ENCODE measurements around the gene NDUFAF7. TPM values are rescaled to one million over a fixed set of nuclear protein-coding genes. Genes with fewer than 3 reads are reported as not detected.
"Not testable (repeated sequence)": the region's sequence is repeated elsewhere in the genome, so short reads cannot be mapped to it uniquely, and the experiment has no call there.

Gene NDUFAF7
- total RNA-seq, 2 experiments from 2014 or later, result 17.9 to 21.7 TPM

DNA sequence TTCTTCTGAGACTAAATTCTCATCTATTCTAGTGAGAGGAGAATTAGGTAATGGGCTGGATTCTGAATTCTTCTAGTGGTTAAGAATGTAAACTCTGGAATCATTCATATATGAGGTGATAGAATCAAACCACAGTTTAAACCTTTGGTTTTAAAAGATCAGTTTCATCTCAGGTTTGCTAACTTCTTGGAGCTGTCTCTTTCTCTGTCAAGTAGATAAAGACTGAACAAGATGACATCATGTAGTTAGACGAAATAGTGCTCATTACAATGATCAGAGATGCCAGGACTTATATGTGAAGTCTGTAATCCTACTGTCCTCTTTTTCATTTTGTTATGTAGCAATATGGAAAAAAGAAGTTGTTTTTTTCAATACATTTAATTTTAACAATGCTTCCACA lies 30.2 kb upstream of the NDUFAF7 start:
- peaks cover 44% of the 10 kb centered on the region for H3K4me1 Mint-ChIP-seq
- no peak overlapping the region for H3K4me3 Mint-ChIP-seq
- H3K9me3 Mint-ChIP-seq, result peaks cover 12% of the 10 kb centered on the region
- no peak overlapping the region for H3K27ac Mint-ChIP-seq
- ChIA-PET CTCF (interaction anchor here (0.6 to 1.4 kb wide), 4 partner anchors 19 to 155 kb away, joined by 3 to 7 read pairs (median 3); partner anchors contain the start of genes CEBPZ and NDUFAF7), POLR2A (interaction anchor here (0.6 kb wide), 1 partner anchor 726 kb away, joined by 3 read pairs; no protein-coding TSS in a partner anchor)
- H3K36me3 Mint-ChIP-seq (ENCODE audit: low read depth), result peaks cover 70% of the 10 kb centered on the region
- no peak for DNase-seq
- H3K27me3 Mint-ChIP-seq, result no peaks in the 10 kb centered on the region

DNA sequence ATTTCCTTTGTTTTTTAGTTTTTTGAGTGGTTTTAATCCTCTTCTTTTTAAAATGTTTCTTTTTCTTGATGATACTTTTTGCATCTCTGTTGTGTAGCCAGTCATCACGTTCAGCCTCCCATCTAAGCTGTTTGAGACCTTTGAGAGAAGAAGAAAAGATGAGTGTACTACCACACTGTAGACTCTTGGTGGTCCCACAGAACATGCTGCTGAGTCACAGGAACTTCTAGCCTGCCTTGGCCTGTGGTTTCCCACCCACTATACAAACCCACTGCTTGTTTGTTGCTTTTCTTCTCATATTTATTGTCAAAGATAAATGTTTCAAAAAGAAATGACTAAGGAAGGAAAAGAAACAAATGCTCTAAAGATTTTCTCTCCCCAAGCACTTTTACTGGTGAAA lies 29.7 kb upstream of the NDUFAF7 start:
- peaks cover 44% of the 10 kb centered on the region for H3K4me1 Mint-ChIP-seq
- no peak overlapping the region for H3K27ac Mint-ChIP-seq
- POLR2A ChIA-PET, result interaction anchor here (0.6 kb wide), 1 partner anchor 726 kb away, joined by 3 read pairs; no protein-coding TSS in a partner anchor
- H3K9me3 Mint-ChIP-seq, result peaks cover 15% of the 10 kb centered on the region
- H3K4me3 Mint-ChIP-seq, result no peak overlapping the region
- DNase-seq, result no peak
- peaks cover 73% of the 10 kb centered on the region for H3K36me3 Mint-ChIP-seq (ENCODE audit: low read depth)
- no peaks in the 10 kb centered on the region for H3K27me3 Mint-ChIP-seq
- CTCF ChIA-PET, result interaction anchor here (0.8 to 0.9 kb wide), 2 partner anchors 19 to 30 kb away, joined by 3 read pairs; partner anchors contain the start of genes CEBPZ and NDUFAF7

DNA sequence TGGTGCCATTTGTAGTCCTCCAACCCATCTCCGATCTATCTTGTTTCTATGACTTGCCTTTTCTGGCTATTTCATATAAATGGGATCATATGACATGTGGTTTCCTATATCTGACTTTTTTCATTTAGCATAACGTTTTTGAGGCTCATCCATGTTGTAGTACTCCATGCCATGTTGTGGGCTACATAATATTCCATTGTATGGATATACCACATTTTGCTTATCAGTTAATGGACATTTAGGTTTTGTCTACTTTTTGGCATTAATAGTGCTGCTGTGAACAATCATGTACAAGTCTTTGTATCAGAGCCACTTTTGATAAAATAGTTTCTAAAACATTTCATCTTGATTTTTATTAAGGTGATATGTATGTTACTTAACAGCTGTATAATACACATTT lies 27.8 kb upstream of the NDUFAF7 start:
- peaks cover 85% of the 10 kb centered on the region for H3K36me3 Mint-ChIP-seq (ENCODE audit: low read depth)

DNA sequence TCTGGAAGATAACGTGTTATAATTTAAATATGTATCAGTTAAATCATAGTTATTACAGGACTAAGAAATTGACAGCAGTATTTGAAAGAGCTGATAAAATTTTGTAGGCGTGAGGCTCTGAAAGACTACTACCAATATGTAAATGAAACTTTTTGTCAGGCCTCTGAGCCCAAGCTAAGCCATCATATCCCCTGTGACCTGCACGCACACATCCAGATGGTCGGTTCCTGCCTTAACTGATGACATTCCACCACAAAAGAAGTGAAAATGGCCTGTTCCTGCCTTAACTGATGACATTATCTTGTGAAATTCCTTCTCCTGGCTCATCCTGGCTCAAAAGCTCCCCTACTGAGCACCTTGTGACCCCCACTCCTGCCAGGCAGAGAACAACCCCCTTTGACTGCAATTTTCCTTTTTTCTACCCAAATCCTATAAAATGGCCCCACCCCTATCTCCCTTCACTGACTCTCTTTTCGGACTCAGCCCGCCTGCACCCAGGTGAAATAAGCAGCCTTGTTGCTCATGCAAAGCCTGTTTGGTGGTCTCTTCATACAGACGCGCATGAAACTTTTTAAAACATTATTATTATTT lies 26.3 kb upstream of the NDUFAF7 start:
- H3K4me3 Mint-ChIP-seq, H3K27me3 Mint-ChIP-seq, POLR2A ChIA-PET, DNase-seq, CTCF ChIA-PET, H3K27ac Mint-ChIP-seq: not testable (repeated sequence)
- Mint-ChIP-seq H3K36me3 (ENCODE audit: low read depth) (peaks cover 90% of the 10 kb centered on the region), H3K4me1 (peaks cover 30% of the 10 kb centered on the region), H3K9me3 (peaks cover 43% of the 10 kb centered on the region)

More for the DNA sequence above, 27.8 kb upstream of the NDUFAF7 start:
- DNase-seq, result no peak
- ChIA-PET CTCF (no interaction called here), POLR2A (no interaction called here)
- H3K27me3 Mint-ChIP-seq, result no peaks in the 10 kb centered on the region
- no peak overlapping the region for H3K4me3 Mint-ChIP-seq
- peaks cover 41% of the 10 kb centered on the region for H3K4me1 Mint-ChIP-seq
- H3K27ac Mint-ChIP-seq, result no peak overlapping the region
- H3K9me3 Mint-ChIP-seq, result peaks cover 34% of the 10 kb centered on the region

DNA sequence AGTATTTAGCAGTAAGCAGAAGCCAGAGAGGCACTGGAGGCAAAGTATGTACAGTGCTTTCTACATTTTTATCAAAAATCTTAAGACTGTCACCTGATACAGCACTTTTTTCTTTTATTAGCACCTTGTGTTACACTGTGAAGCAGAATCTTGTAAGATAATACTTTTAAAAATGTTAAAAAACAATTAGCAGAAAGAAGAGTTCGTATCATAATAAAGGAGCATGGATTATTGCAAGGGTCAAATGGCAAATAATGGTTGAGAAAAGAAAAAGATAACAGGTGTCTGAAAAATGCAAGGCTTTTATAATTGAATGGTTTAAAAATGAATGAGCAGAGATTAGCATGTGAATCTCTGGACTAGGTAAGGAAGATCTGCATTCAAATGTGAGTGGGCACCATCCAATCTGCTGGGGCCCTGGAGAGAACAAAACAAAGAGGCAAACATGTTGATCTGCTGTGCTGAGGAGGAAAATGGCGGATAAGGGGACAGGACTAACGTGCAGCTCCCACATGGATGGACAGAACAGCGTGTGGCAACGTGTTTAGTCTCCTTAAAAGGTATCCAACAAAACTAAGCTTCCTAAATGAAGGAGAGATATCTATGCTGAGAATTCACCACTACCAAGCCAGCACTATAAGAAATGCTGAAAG lies 25.6 kb upstream of the NDUFAF7 start:
- Mint-ChIP-seq H3K4me1 (peaks cover 24% of the 10 kb centered on the region), H3K36me3 (ENCODE audit: low read depth) (peaks cover 90% of the 10 kb centered on the region), H3K4me3 (no peak overlapping the region), H3K27ac (no peak overlapping the region), H3K27me3 (no peaks in the 10 kb centered on the region), H3K9me3 (peaks cover 43% of the 10 kb centered on the region)
- no peak for DNase-seq
- CTCF ChIA-PET, result no interaction called here
- POLR2A ChIA-PET, result no interaction called here

DNA sequence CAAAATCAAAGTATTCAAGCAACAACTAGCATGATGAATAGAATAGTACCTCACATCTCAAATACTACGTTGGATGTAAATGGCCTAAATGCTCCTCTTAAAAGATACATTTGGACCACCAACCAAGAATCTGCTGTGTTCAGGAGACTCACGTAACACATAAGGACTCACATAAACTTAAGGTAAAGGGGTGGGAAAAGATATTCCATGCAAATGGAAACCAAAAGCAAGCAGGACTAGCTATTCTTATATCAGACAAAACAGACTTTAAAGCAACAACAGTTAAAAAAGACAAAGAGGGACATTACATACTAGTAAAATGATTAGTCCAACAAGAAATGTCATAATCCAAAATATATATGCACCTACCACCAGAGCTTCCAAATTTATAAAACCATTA lies 24.7 kb upstream of the NDUFAF7 start:
- POLR2A ChIA-PET, H3K27me3 Mint-ChIP-seq, H3K4me3 Mint-ChIP-seq, H3K27ac Mint-ChIP-seq, DNase-seq: not testable (repeated sequence)
- CTCF ChIA-PET, result interaction anchor here (0.9 kb wide), 1 partner anchor 9 kb away, joined by 3 read pairs; no protein-coding TSS in a partner anchor
- Mint-ChIP-seq H3K36me3 (ENCODE audit: low read depth) (peaks cover 92% of the 10 kb centered on the region), H3K9me3 (peaks cover 43% of the 10 kb centered on the region), H3K4me1 (peaks cover 17% of the 10 kb centered on the region)

DNA sequence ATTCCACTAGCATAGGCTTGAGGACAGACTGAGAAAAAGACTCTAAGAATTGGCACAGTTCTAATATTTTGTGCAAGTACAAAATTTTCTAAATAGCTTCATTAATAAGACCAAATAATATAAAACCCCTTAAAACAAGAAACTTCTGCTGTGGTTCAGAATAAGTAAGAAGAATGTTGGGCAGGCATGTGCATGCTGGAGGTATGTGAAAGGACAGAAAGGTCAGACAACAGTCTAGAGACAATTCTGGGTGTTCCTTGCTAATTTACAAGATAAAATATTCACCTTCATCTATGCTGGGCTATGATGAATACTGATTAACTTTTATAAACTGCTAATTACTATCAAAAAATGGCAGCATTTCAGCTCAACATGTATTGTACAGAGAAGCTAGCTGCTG lies 20.2 kb upstream of the NDUFAF7 start:
- Mint-ChIP-seq H3K36me3 (ENCODE audit: low read depth) (peaks cover 80% of the 10 kb centered on the region), H3K4me3 (no peak overlapping the region), H3K27me3 (no peaks in the 10 kb centered on the region), H3K4me1 (peaks cover 17% of the 10 kb centered on the region), H3K27ac (no peak overlapping the region), H3K9me3 (peaks cover 31% of the 10 kb centered on the region)
- ChIA-PET CTCF (interaction anchor here (0.7 to 1.0 kb wide), 2 partner anchors 12 to 15 kb away, joined by 3 read pairs; partner anchors contain the start of gene CEBPZOS), POLR2A (no interaction called here)
- DNase-seq, result no peak

DNA sequence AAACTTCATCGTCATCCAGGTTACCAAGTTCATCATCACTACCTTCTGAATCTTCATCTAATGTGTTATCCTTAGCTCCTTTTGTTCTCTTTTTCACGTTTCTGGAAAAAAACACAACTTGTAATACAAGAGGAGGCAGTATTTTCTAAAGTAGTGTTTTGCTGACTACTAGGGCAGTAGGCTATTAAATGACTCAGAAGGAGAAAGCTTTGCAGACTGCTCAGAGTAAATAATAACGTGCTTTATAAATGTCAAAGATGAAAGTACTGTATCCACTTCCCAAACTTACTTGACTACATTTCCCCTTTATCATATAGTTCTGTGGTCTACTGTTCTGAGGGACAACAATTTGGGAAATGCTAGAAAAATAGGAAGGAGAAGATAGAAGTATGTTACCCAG lies 19.5 kb upstream of the NDUFAF7 start:
- Mint-ChIP-seq H3K4me1 (peaks cover 14% of the 10 kb centered on the region), H3K27ac (no peak overlapping the region), H3K27me3 (no peaks in the 10 kb centered on the region), H3K4me3 (no peak overlapping the region), H3K9me3 (peaks cover 26% of the 10 kb centered on the region), H3K36me3 (ENCODE audit: low read depth) (peaks cover 80% of the 10 kb centered on the region)
- DNase-seq, result no peak
- ChIA-PET POLR2A (no interaction called here), CTCF (interaction anchor here (1.0 kb wide), 1 partner anchor 11 kb away, joined by 3 read pairs; no protein-coding TSS in a partner anchor)

DNA sequence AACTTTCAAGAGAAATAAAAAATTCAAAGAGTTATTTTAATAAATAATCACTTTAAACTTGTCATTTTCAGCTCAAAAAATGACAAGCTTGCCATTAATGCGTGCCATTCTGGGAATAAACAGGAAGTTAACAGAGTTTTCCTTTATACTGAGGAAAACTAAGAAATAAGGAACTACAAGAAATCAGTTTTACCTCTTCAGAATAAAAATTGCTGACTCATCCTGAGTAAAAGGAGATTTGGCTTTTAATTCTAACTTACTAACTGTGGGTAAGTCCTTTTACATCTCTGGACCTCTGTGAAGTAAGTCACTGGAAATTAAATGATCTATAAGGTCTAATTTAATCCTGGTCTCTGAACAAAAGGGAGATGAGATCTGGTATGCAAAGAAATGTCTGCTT lies 16.2 kb upstream of the NDUFAF7 start:
- Mint-ChIP-seq H3K9me3 (no peaks in the 10 kb centered on the region), H3K4me1 (peaks cover 4% of the 10 kb centered on the region), H3K4me3 (no peak overlapping the region), H3K36me3 (ENCODE audit: low read depth) (peaks cover 66% of the 10 kb centered on the region), H3K27ac (peak overlapping the region; percentile 41), H3K27me3 (no peaks in the 10 kb centered on the region)
- ChIA-PET POLR2A (no interaction called here), CTCF (interaction anchor here (1.1 kb wide), 1 partner anchor 130 kb away, joined by 3 read pairs; no protein-coding TSS in a partner anchor)
- no peak for DNase-seq

DNA sequence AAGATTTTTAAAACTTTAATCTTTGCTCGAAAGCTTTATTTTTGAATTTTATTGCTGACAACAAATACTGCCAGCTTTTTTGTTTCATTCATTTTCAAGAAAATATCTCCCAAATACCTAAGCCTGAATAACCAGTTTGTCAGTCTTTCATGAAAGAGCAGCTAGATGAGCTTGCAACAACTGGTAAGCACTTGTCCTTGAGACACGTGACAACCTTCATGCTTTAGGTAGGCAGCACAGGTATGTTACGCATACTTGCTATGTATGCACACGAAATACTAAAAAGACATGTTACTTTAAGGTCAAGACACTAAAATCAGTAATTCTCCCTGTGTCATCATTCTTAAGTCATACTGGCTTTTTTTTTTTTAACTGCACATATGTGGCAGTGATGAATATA lies 12.4 kb upstream of the NDUFAF7 start:
- no peaks in the 10 kb centered on the region for H3K9me3 Mint-ChIP-seq
- POLR2A ChIA-PET, result interaction anchor here (0.7 kb wide), 1 partner anchor 23 kb away, joined by 4 read pairs; no protein-coding TSS in a partner anchor
- CTCF ChIA-PET, result no interaction called here
- DNase-seq, result no peak
- no peaks in the 10 kb centered on the region for H3K27me3 Mint-ChIP-seq
- H3K4me3 Mint-ChIP-seq, result no peak overlapping the region
- no peak overlapping the region for H3K27ac Mint-ChIP-seq
- peaks cover 31% of the 10 kb centered on the region for H3K4me1 Mint-ChIP-seq
- H3K36me3 Mint-ChIP-seq (ENCODE audit: low read depth), result peaks cover 68% of the 10 kb centered on the region

DNA sequence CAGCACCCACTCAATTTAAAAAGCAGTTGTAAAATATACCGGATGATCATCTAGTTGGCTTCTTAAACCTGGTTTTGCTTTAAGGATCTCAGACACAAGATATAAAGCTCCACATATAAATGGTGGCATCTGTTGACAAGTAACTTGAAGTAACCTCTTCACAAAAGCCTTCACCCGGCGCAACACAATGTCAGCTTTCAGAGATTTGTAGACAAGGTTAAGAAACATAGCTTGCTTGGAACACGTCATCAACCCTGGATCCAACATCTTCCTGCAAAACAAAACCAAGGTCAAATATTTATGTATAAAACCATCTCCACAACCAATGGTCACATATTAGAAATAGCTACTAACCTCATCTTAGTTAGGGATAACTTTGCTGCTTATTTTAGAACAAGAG lies 8.3 kb upstream of the NDUFAF7 start:
- peak overlapping the region; percentile 63 for H3K27ac Mint-ChIP-seq
- peaks cover 50% of the 10 kb centered on the region for H3K4me1 Mint-ChIP-seq
- CTCF ChIA-PET, result interaction anchor here (0.6 to 1.1 kb wide), 4 partner anchors 11 to 68 kb away, joined by 3 to 4 read pairs (median 3); no protein-coding TSS in a partner anchor
- POLR2A ChIA-PET, result no interaction called here
- peaks cover 66% of the 10 kb centered on the region for H3K36me3 Mint-ChIP-seq (ENCODE audit: low read depth)
- H3K4me3 Mint-ChIP-seq, result no peak overlapping the region
- H3K27me3 Mint-ChIP-seq, result no peaks in the 10 kb centered on the region
- H3K9me3 Mint-ChIP-seq, result no peaks in the 10 kb centered on the region
- no peak for DNase-seq

DNA sequence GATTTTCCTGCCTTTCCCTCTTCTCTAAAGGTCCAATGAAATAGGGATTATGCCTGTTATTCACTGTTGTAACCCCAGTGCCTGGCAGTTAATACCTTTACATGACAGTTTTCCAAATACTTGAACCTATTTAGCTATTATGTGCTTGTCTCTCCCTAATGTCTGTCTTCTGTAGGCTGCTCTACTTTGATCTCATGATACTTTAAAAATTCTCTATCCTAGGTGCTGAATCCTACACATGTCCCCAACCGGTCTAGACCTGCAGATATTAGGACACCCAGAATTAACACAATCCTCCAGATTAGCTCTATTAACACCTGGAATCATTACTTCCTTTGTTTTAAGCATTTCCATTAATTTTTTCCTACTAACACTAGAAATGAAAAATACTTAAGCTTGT lies 7.4 kb upstream of the NDUFAF7 start:
- DNase-seq, result no peak
- Mint-ChIP-seq H3K36me3 (ENCODE audit: low read depth) (peaks cover 61% of the 10 kb centered on the region), H3K27me3 (no peaks in the 10 kb centered on the region), H3K4me3 (no peak overlapping the region), H3K9me3 (no peaks in the 10 kb centered on the region), H3K27ac (no peak overlapping the region), H3K4me1 (peaks cover 50% of the 10 kb centered on the region)
- CTCF ChIA-PET, result no interaction called here
- POLR2A ChIA-PET, result no interaction called here

DNA sequence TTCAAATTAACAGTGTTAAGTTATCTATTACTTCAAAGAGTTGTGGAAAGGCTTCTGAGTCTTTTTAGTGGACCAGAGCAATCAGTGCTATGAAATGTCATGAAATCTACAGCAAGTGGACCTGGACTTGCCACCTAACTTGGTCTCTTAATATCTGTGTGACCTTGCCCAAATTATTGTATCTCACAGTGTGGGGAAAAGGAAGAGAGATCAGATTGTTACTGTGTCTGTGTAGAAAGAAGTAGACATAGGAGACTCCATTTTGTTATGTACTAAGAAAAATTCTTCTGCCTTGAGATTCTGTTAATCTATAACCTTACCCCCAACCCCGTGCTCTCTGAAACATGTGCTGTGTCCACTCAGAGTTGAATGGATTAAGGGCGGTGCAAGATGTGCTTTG lies 6.3 kb upstream of the NDUFAF7 start:
- CTCF ChIA-PET, DNase-seq, POLR2A ChIA-PET, H3K27me3 Mint-ChIP-seq, H3K4me3 Mint-ChIP-seq, H3K9me3 Mint-ChIP-seq, H3K27ac Mint-ChIP-seq: not testable (repeated sequence)
- Mint-ChIP-seq H3K36me3 (ENCODE audit: low read depth) (peaks cover 57% of the 10 kb centered on the region), H3K4me1 (peaks cover 59% of the 10 kb centered on the region)
